Measurements from ENCODE around the gene WDR46.

Gene WDR46

DNA sequence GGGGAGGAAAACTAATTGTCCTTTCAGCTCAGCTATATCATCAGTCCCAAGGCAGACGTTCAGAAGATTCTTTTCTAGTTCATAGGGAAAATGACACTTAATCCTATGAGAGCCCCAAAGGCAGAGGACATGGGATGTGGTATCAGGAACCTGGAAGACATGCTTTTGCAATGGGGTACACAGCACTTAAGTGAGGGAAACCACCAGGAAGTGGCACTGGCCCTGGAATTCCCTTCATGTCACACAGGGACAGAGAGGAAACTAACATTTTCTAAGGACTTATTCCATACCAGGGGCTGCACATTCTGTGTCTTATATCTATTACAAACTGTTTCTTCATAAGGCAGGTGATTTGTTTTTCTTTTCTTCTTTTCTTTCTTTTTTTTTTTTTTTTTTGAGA is 45.6 kb downstream of the WDR46 start:
- FAIRE-seq, result no peak
- TF ChIP-seq, protein P1, sequence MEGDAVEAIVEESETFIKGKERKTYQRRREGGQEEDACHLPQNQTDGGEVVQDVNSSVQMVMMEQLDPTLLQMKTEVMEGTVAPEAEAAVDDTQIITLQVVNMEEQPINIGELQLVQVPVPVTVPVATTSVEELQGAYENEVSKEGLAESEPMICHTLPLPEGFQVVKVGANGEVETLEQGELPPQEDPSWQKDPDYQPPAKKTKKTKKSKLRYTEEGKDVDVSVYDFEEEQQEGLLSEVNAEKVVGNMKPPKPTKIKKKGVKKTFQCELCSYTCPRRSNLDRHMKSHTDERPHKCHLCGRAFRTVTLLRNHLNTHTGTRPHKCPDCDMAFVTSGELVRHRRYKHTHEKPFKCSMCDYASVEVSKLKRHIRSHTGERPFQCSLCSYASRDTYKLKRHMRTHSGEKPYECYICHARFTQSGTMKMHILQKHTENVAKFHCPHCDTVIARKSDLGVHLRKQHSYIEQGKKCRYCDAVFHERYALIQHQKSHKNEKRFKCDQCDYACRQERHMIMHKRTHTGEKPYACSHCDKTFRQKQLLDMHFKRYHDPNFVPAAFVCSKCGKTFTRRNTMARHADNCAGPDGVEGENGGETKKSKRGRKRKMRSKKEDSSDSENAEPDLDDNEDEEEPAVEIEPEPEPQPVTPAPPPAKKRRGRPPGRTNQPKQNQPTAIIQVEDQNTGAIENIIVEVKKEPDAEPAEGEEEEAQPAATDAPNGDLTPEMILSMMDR (IDR thresholded peaks at IDR 0.05; ENCODE audit: insufficient read depth, missing control alignments), result no peak
- DNase-seq (ENCODE audit: insufficient read length, low spot score), result no peak

DNA sequence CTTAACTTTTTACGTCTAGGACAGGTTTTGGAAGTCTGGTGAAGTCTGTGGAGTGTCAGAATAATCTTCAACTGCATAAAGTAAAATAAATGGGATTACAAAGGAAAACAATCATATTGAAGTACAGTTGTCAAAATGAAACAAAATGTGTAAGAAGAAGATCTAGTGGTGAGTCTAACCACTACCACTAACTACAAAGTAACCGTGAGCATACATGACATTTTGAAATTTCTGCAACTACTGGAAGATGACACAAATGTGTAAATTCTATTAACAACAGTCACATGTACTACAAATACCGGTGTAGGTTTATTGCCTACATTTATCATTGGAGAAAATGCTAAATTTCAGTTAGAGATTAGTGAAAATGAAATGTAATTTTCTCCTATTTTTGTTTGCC is 47.1 kb downstream of the WDR46 start:
- FAIRE-seq (no peak), DNase-seq (ENCODE audit: insufficient read length, low spot score) (no peak)
- TF ChIP-seq, protein P1 (IDR thresholded peaks at IDR 0.05; ENCODE audit: insufficient read depth, missing control alignments), result no peak

DNA sequence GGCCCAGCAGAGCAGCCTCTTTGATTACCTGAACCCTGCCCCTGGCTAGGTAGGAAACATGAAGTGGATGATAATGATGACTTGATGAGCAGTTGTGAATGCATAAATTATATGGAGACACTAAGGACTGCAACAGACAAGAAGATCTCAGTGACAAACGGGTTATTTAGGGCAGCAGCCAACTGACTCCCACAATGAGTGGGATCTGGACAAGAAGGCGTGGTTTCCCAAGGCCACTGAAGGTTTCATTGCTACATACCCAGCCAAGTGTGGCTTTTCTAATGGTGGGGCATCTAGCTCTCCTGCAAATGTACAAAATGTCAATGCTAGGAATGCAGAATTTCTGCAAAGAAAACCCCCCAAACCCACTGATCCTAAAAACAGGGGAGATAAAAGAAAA is 51.3 kb downstream of the WDR46 start:
- no peak for DNase-seq (ENCODE audit: insufficient read length, low spot score)
- TF ChIP-seq, protein P1 (IDR thresholded peaks at IDR 0.05; ENCODE audit: insufficient read depth, missing control alignments), result no peak
- FAIRE-seq, result no peak

DNA sequence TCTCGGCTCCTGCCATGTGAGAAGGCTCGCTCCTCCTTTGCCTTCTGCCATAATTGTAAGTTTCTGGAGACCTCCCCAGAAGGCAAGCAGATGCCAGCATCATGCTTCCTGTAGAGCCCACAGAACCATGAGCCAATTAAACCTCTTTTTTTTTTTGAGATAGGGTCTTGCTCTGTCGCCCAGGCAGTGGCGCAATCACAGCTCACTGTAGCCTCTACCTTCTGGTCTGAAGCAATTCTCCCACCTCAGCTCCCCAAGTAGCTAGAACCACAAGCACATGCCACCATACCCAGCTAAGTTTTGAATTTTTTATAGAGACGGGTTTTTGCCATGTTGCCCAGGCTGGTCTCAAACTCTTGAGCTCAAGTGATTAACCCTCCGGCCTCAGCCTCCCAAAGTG is 52.2 kb downstream of the WDR46 start:
- TF ChIP-seq, protein P1 (IDR thresholded peaks at IDR 0.05; ENCODE audit: insufficient read depth, missing control alignments), result no peak
- FAIRE-seq (no peak), DNase-seq (ENCODE audit: insufficient read length, low spot score) (no peak)

DNA sequence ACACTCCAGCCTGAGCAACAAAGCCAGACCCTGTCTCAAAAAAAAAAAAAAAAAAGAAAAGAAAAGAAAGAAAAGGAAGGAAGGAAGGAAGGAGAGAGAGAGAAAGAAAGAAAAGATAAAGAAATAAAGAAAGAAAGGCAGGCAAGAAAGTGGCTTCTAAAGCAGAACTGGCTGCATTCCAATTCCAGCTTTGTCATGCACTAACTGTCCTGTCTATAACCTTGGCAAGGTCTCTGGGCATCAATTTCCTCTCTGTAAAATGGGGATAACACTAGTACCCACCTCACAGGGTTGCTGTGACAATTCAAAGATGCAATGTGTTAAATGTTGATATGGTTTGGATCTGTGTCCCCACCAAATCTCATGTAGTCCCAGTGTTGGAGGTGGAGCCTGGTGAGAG is 52.7 kb downstream of the WDR46 start:
- DNase-seq (ENCODE audit: insufficient read length, low spot score) (no peak), FAIRE-seq (no peak)
- TF ChIP-seq, protein P1 (IDR thresholded peaks at IDR 0.05; ENCODE audit: insufficient read depth, missing control alignments), result no peak

DNA sequence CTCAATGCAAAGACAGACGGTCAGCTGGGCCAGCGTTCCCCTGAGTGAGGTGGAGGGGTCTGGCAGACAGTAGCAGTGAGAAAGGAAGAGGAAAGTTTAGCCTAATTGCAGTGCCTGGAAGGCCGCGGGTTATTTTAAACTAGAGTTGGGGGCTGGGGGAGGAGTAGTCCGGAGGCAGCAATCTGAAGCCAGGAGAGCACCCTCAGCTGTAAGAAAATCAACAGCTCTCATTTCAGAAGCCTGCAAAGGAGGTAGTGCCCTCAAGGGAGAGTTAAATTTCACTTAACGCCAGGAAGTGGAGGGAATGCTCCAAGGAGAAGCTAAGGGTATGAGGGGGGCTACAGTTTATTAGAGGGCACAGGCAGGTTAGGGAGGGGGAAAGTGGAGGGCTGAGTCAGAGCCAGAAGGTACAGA is 53.8 kb downstream of the WDR46 start:
- no peak for DNase-seq (ENCODE audit: insufficient read length, low spot score)
- FAIRE-seq, result no peak
- TF ChIP-seq, protein P1 (IDR thresholded peaks at IDR 0.05; ENCODE audit: insufficient read depth, missing control alignments), result no peak

Measured in D721Med (cell line).